HL-60 (cell line): ENCODE results near the gene CCDC88C.

Source experiments
- POLR2AphosphoS5 ChIP-seq: IDR thresholded peaks from 2 replicates; pipeline ENCODE4 v1.6.1; 2012; ENCODE audit warnings: low read depth
- TF ChIP-seq, protein P1 (sequence below): IDR thresholded peaks from one replicate; pipeline ENCODE4 v1.5.1; 2011; ENCODE audit warnings: low read length, control low read depth, inconsistent platforms; ENCODE audit not compliant: insufficient read depth

GRCh38 chr14:91307046-91307445 lies 110.6 kb downstream of the CCDC88C start:
- TF ChIP-seq, protein P1, sequence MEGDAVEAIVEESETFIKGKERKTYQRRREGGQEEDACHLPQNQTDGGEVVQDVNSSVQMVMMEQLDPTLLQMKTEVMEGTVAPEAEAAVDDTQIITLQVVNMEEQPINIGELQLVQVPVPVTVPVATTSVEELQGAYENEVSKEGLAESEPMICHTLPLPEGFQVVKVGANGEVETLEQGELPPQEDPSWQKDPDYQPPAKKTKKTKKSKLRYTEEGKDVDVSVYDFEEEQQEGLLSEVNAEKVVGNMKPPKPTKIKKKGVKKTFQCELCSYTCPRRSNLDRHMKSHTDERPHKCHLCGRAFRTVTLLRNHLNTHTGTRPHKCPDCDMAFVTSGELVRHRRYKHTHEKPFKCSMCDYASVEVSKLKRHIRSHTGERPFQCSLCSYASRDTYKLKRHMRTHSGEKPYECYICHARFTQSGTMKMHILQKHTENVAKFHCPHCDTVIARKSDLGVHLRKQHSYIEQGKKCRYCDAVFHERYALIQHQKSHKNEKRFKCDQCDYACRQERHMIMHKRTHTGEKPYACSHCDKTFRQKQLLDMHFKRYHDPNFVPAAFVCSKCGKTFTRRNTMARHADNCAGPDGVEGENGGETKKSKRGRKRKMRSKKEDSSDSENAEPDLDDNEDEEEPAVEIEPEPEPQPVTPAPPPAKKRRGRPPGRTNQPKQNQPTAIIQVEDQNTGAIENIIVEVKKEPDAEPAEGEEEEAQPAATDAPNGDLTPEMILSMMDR = no peak
- no peak for TF ChIP-seq POLR2AphosphoS5
